ENCODE measurements around the gene FOXN1.
A peak's percentile ranks its signal among the peaks of the same experiment; 100 is the strongest.

FOXN1 gene

DNA sequence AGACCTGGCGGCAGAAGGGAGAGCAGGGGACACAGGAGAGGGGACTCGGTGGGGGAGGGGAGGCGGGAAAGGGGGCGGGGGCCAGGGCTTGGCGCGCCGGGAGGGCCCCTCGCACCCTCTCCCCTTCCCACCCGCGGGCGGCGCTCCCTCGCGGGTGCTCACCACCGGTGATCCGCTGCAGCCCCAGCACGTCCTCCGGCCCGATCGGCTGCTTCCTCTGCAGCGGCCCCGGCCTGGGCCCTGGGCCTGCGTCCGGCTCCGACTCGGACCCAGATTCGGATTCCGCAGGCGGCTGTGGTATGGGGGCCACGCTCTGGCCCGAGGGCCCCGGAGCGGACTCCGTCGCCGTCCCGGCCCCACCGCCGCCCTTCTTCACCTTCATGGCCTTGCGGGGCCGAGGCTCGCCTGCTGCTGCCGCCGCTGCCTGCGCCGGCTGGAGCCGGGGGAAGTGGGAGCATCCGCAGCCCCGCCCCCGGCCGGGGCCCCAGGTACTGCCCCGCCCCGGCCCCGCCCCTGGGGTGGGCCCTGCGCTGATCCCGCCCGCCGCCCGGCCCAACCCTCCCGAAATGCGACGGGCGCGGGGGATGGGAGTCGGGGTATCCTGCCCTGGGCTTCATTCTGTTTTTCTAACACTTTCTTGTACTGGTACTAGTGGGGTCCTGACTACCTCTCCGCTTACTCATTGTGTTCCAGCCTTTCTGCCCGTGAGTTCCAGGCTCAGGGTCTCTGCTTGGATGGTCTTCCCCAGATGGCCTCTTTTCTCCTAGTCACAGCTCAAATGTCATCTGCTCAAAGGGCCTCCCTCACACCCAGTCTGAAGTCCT lies 46.2 kb downstream of the FOXN1 start, which contains the start of gene UNC119:
TSS of gene UNC119 (minus strand) at position 449 of the 824 bp plus-strand sequence. CDS start at position 382, 67 bp downstream.
- TF ChIP-seq, protein P1, sequence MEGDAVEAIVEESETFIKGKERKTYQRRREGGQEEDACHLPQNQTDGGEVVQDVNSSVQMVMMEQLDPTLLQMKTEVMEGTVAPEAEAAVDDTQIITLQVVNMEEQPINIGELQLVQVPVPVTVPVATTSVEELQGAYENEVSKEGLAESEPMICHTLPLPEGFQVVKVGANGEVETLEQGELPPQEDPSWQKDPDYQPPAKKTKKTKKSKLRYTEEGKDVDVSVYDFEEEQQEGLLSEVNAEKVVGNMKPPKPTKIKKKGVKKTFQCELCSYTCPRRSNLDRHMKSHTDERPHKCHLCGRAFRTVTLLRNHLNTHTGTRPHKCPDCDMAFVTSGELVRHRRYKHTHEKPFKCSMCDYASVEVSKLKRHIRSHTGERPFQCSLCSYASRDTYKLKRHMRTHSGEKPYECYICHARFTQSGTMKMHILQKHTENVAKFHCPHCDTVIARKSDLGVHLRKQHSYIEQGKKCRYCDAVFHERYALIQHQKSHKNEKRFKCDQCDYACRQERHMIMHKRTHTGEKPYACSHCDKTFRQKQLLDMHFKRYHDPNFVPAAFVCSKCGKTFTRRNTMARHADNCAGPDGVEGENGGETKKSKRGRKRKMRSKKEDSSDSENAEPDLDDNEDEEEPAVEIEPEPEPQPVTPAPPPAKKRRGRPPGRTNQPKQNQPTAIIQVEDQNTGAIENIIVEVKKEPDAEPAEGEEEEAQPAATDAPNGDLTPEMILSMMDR (IDR thresholded peaks at IDR 0.05; ENCODE audit: control insufficient read depth, extremely low read depth, insufficient read depth), result no peak
- H3K4me3 ChIP-seq (ENCODE audit: low read depth, low read length), result peak within 1 kb of the TSS; percentile 86
- no peak for DNase-seq (ENCODE audit: low read depth)

DNA sequence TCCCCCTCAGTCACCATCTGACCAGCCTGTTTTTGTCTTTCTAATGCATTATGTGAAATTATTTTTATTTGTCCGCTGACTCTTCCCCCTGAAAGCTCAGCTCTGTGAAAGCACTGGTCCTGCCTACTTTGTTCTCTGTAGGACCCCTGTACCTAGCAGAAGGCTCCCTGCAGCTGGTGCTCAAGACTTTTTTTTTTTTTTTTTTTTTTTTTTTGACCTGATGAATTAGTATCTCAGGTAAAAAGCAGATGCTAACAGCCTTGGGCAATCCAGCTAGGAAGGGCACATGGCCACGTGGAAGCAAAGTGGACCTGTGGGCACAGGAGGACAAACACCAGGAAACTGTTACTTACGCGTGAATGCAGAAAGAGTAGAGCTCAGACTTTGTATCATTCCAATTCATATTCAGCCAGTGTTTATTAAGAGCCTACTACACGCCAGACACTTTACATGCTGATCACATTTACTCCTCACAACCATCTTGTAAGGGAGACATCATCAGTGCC lies 46.9 kb downstream of the FOXN1 start:
- TF ChIP-seq, protein P1 (IDR thresholded peaks at IDR 0.05; ENCODE audit: control insufficient read depth, extremely low read depth, insufficient read depth), result no peak
- H3K4me3 ChIP-seq (ENCODE audit: low read depth, low read length), result no peak overlapping the region
- DNase-seq (ENCODE audit: low read depth), result no peak

DNA sequence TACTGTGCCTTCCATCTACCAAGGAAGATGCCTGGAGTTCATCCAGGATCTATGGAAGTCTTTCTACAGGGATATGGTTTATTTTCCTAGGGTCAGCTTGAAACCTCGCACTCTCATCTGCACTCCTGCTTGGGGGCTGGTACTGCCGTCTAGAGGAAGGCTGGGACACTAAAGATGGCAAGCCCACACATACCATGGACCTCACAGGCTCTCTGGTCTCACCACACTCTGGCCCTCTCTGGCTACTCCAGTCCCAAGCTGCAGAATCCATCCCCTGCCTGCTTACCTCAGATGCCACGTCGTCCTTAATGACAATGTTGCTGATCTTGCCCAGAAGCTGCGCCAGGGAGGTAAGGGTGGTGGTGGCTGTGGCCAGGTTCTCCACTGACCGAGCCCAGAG lies 48.4 kb downstream of the FOXN1 start:
- no peak for DNase-seq (ENCODE audit: low read depth)
- no peak overlapping the region for H3K4me3 ChIP-seq (ENCODE audit: low read depth, low read length)
- TF ChIP-seq, protein P1 (IDR thresholded peaks at IDR 0.05; ENCODE audit: control insufficient read depth, extremely low read depth, insufficient read depth), result peak; percentile 35

DNA sequence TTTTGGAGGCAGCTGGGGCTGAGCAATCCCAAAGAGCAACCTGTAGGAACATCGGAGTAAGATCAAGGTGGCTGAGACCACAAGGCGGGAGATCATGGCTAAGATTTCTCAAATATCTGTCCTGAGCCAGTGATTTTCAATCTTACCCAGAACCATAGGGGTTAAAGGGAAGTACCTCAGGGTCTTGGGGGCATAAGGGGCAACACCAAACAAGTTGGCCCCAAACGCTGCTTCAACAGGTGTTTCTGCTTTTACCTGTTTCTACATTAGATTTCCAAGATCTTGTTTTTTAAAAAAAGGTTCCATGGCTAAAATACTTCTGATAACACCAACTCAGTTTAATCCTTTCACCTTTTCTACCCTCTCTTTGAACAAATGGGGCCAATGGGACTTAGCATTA lies 48.9 kb downstream of the FOXN1 start:
- DNase-seq (ENCODE audit: low read depth), result no peak
- no peak overlapping the region for H3K4me3 ChIP-seq (ENCODE audit: low read depth, low read length)
- TF ChIP-seq, protein P1 (IDR thresholded peaks at IDR 0.05; ENCODE audit: control insufficient read depth, extremely low read depth, insufficient read depth), result no peak

DNA sequence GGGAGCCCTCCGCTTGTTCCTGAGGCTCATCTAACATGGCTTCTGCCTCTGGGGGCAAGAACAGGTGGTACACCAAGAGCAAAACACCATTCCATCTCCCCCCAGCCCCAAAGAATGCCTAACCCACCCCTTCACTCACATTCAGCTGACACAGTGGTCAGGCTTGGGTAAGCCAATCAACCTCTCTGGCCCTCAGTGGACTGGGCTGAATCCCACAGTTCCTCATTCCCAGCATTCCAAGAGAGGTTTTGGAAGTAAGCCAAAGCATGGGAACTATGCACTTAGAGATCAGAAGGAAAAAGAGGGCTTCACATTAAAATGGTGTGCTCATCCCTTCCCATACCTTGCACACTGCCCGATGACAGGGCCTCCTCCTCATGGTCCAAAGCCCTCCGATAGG lies 57.3 kb downstream of the FOXN1 start:
- TF ChIP-seq, protein P1 (IDR thresholded peaks at IDR 0.05; ENCODE audit: control insufficient read depth, extremely low read depth, insufficient read depth), result no peak
- DNase-seq (ENCODE audit: low read depth), result no peak
- no peak overlapping the region for H3K4me3 ChIP-seq (ENCODE audit: low read depth, low read length)

DNA sequence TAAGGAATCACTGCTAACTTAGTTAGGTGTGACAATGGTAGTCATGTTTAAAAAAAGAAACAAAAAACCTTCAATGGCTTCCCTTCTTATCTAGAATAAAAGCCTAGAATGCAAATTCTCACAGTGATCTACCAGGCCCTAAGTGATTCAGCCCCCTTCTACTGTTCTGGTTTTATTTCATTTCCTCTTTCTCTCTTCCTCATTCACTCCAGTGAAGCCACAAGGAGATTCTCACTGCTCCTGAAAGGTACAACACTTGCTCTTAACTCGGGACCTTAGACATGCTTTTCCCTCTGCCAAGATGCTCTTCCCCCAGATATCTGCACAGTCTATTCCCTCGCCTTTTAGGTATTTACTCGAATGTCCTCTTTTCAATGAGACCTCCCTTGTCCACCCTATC lies 61.5 kb downstream of the FOXN1 start:
- no peak for DNase-seq (ENCODE audit: low read depth)
- H3K4me3 ChIP-seq (ENCODE audit: low read depth, low read length), result no peak overlapping the region
- TF ChIP-seq, protein P1 (IDR thresholded peaks at IDR 0.05; ENCODE audit: control insufficient read depth, extremely low read depth, insufficient read depth), result no peak

Data from LNCaP clone FGC (cell line).